Measurements from ENCODE around the gene GAB1. TPM values are rescaled to one million over a fixed set of nuclear protein-coding genes. Genes with fewer than 3 reads are reported as not detected.

GAB1 gene
- total and polyA plus RNA-seq, 7 experiments from 2014 or later: 0.67 to 6.4 (median 2.2) TPM; not detected in 3

GRCh38 chr4:143381189-143382118, 44.8 kb downstream of the GAB1 start:
- H3K4me1 ChIP-seq (ENCODE audit: control insufficient read depth in 2 of 2, insufficient read depth in 2 of 2, low read length in 2 of 2): no peaks in the 10 kb centered on the region
- H3K27ac Mint-ChIP-seq: peak overlapping the region in 1 of 9 donors; percentile 12
- ATAC-seq: no peak

DNA sequence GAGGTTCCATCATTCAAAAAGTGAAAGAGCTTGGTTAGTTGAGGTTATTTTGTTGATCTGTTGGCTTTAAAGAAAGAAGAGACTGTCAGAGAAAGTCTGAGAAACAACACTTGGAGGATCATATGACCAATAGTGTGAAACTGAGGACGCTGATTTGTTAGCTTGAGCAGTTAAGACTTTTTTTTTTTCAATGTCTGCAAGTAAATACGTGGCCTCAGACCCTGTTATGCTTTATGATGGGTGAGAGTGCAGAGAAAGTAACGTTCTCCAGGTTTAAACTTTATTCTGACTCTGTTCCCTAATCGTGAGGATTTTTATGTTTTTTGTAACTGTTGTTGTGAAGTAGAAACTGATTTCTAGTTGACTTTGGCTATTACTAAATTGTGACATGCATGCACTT, 45.9 kb downstream of the GAB1 start:
- Mint-ChIP-seq H3K4me1 (no peaks in the 10 kb centered on the region), H3K4me3 (no peak overlapping the region), H3K36me3 (no peaks in the 10 kb centered on the region), H3K9me3 (no peaks in the 10 kb centered on the region), H3K27ac (no peak overlapping the region), H3K27me3 (peaks cover 0 to 17% (median 2%) of the 10 kb centered on the region in 5 donors)
- intact Hi-C loops (cut with micrococcal nuclease): no loop called here
- H3K27me3 ChIP-seq (ENCODE audit: control insufficient read depth in 2 of 2, insufficient read depth in 2 of 2, low read length in 2 of 2): no peaks in the 10 kb centered on the region
- POLR2A ChIA-PET: no interaction called here
- no peak for DNase-seq
- H3K27ac ChIP-seq (ENCODE audit: low read depth, low read length): no peak overlapping the region
- H3K4me3 ChIP-seq (ENCODE audit: low read length): no peak overlapping the region
- no peaks in the 10 kb centered on the region for H3K36me3 ChIP-seq (ENCODE audit: control insufficient read depth in 2 of 3, insufficient read depth in 3 of 3, low read length in 3 of 3)
- no peak for ATAC-seq
- H3K4me1 ChIP-seq (ENCODE audit: control insufficient read depth in 2 of 2, insufficient read depth in 2 of 2, low read length in 2 of 2): no peaks in the 10 kb centered on the region
- CTCF ChIA-PET: interaction anchor here (0.6 kb wide), 1 partner anchor 24 kb away, joined by 5 read pairs; no protein-coding TSS in a partner anchor
- no peaks in the 10 kb centered on the region for H3K9me3 ChIP-seq (ENCODE audit: control insufficient read depth in 2 of 3, low read length in 3 of 3)

More at GRCh38 chr4:143381189-143382118, 44.8 kb downstream of the GAB1 start:
- H3K9me3 Mint-ChIP-seq: no peaks in the 10 kb centered on the region
- H3K36me3 ChIP-seq (ENCODE audit: control insufficient read depth in 2 of 3, insufficient read depth in 3 of 3, low read length in 3 of 3): no peaks in the 10 kb centered on the region
- H3K9me3 ChIP-seq (ENCODE audit: control insufficient read depth in 2 of 3, low read length in 3 of 3): no peaks in the 10 kb centered on the region
- no peak for DNase-seq
- no peak overlapping the region for H3K4me3 Mint-ChIP-seq
- intact Hi-C loops (cut with micrococcal nuclease): no loop called here
- H3K27me3 ChIP-seq (ENCODE audit: control insufficient read depth in 2 of 2, insufficient read depth in 2 of 2, low read length in 2 of 2): no peaks in the 10 kb centered on the region
- no peak overlapping the region for H3K27ac ChIP-seq (ENCODE audit: low read depth, low read length)
- ChIA-PET POLR2A (no interaction called here), CTCF (no interaction called here)
- H3K36me3 Mint-ChIP-seq: no peaks in the 10 kb centered on the region
- H3K4me3 ChIP-seq (ENCODE audit: low read length): no peak overlapping the region
- H3K27me3 Mint-ChIP-seq: peaks cover 0 to 9% (median 0%) of the 10 kb centered on the region in 5 donors
- no peaks in the 10 kb centered on the region for H3K4me1 Mint-ChIP-seq

- DNase-seq: no peak
- no peaks in the 10 kb centered on the region for H3K4me1 Mint-ChIP-seq
- Histone ChIP-seq H3K27ac (ENCODE audit: low read depth, low read length) (no peak overlapping the region), H3K4me3 (ENCODE audit: low read length) (no peak overlapping the region), H3K4me1 (ENCODE audit: control insufficient read depth in 2 of 2, insufficient read depth in 2 of 2, low read length in 2 of 2) (no peaks in the 10 kb centered on the region), H3K36me3 (ENCODE audit: control insufficient read depth in 2 of 3, insufficient read depth in 3 of 3, low read length in 3 of 3) (no peaks in the 10 kb centered on the region), H3K9me3 (ENCODE audit: control insufficient read depth in 2 of 3, low read length in 3 of 3) (no peaks in the 10 kb centered on the region), H3K27me3 (ENCODE audit: control insufficient read depth in 2 of 2, insufficient read depth in 2 of 2, low read length in 2 of 2) (no peaks in the 10 kb centered on the region)
- no peaks in the 10 kb centered on the region for H3K9me3 Mint-ChIP-seq
- H3K27ac Mint-ChIP-seq: no peak overlapping the region
- H3K4me3 Mint-ChIP-seq: no peak overlapping the region
- peaks cover 0 to 19% (median 5%) of the 10 kb centered on the region in 5 donors for H3K27me3 Mint-ChIP-seq
- POLR2A ChIA-PET: no interaction called here
- CTCF ChIA-PET: no interaction called here
- H3K36me3 Mint-ChIP-seq: no peaks in the 10 kb centered on the region
- no peak for ATAC-seq
- intact Hi-C loops (cut with micrococcal nuclease): no loop called here
Measured at GRCh38 chr4:143383005-143383574, 46.4 kb downstream of the GAB1 start.

DNA sequence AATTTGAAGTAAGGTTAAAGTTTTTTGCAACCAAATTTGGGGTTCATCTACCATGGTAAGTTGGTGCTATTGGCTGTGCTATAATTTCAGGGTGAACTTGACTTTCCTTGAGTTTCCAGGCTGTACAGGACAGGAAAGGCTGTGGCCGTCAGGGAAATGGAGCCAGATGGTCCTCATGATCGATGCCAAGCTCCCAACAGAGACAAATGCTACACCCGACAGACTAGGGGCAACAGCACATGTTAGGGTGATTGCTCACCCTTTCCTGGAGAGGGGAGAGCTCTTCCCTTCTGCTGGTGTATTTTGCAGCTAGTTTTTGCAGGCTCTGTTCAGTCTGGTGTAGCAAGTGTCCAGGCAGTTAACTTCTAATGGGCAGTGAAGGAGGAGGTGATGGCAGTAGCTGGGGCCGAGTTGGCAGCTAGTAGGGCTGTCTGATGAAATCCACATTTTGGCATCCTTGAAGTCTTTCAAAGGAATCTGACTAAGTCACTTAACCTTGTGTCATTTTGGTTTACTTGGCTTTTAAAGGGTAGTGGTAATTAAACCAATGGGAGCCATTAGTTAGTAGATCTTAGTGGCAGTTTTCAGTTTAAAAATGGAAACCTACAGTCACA, 47.8 kb downstream of the GAB1 start:
- H3K4me3 ChIP-seq (ENCODE audit: low read length): no peak overlapping the region
- H3K4me1 ChIP-seq (ENCODE audit: control insufficient read depth in 2 of 2, insufficient read depth in 2 of 2, low read length in 2 of 2): no peaks in the 10 kb centered on the region
- no peak for ATAC-seq
- no peak overlapping the region for H3K27ac ChIP-seq (ENCODE audit: low read depth, low read length)
- intact Hi-C loops (cut with micrococcal nuclease): no loop called here
- ChIA-PET CTCF (no interaction called here), POLR2A (no interaction called here)
- Mint-ChIP-seq H3K27ac (no peak overlapping the region), H3K36me3 (no peaks in the 10 kb centered on the region), H3K4me3 (no peak overlapping the region), H3K9me3 (no peaks in the 10 kb centered on the region), H3K27me3 (peaks cover 0 to 19% (median 5%) of the 10 kb centered on the region in 5 donors), H3K4me1 (no peaks in the 10 kb centered on the region)
- no peaks in the 10 kb centered on the region for H3K9me3 ChIP-seq (ENCODE audit: control insufficient read depth in 2 of 3, low read length in 3 of 3)
- no peaks in the 10 kb centered on the region for H3K36me3 ChIP-seq (ENCODE audit: control insufficient read depth in 2 of 3, insufficient read depth in 3 of 3, low read length in 3 of 3)
- DNase-seq: no peak
- H3K27me3 ChIP-seq (ENCODE audit: control insufficient read depth in 2 of 2, insufficient read depth in 2 of 2, low read length in 2 of 2): no peaks in the 10 kb centered on the region

DNA sequence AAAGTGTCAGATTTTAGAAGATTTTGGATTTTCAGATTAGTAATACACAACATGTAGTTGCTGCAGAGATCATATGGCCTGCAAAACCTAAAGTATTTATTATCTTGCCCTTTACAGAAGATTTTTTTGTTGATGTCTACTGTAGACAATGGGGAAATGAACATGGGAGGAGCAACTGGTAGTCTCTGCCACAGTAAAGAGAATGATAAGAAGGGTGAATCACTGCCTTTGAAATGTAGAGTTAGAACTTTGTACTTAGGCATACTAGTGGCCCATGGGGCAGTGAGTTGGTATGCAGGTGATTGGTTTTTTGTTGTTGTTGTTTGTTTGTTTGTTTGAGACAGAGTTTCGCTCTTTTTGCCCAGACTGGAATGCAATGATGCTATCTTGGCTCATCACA, 50.1 kb downstream of the GAB1 start:
- no peak overlapping the region for H3K4me3 Mint-ChIP-seq
- no peak overlapping the region for H3K27ac ChIP-seq (ENCODE audit: low read depth, low read length)
- no peaks in the 10 kb centered on the region for H3K36me3 ChIP-seq (ENCODE audit: control insufficient read depth in 2 of 3, insufficient read depth in 3 of 3, low read length in 3 of 3)
- no peak for ATAC-seq
- H3K27me3 Mint-ChIP-seq: peaks cover 0 to 24% (median 8%) of the 10 kb centered on the region in 5 donors
- no peaks in the 10 kb centered on the region for H3K36me3 Mint-ChIP-seq
- peaks cover 0 to 2% (median 0%) of the 10 kb centered on the region in 7 donors for H3K4me1 Mint-ChIP-seq
- ChIA-PET POLR2A (no interaction called here), CTCF (no interaction called here)
- intact Hi-C loops (cut with micrococcal nuclease): no loop called here
- no peak overlapping the region for H3K27ac Mint-ChIP-seq
- H3K4me3 ChIP-seq (ENCODE audit: low read length): no peak overlapping the region
- no peaks in the 10 kb centered on the region for H3K9me3 ChIP-seq (ENCODE audit: control insufficient read depth in 2 of 3, low read length in 3 of 3)
- H3K4me1 ChIP-seq (ENCODE audit: control insufficient read depth in 2 of 2, insufficient read depth in 2 of 2, low read length in 2 of 2): no peaks in the 10 kb centered on the region
- no peaks in the 10 kb centered on the region for H3K9me3 Mint-ChIP-seq
- no peak for DNase-seq
- no peaks in the 10 kb centered on the region for H3K27me3 ChIP-seq (ENCODE audit: control insufficient read depth in 2 of 2, insufficient read depth in 2 of 2, low read length in 2 of 2)

GRCh38 chr4:143389579-143390195, 53.0 kb downstream of the GAB1 start:
- no peak for ATAC-seq
- H3K4me3 Mint-ChIP-seq: no peak overlapping the region
- Histone ChIP-seq H3K4me1 (ENCODE audit: control insufficient read depth in 2 of 2, insufficient read depth in 2 of 2, low read length in 2 of 2) (no peaks in the 10 kb centered on the region), H3K27me3 (ENCODE audit: control insufficient read depth in 2 of 2, insufficient read depth in 2 of 2, low read length in 2 of 2) (no peaks in the 10 kb centered on the region), H3K36me3 (ENCODE audit: control insufficient read depth in 2 of 3, insufficient read depth in 3 of 3, low read length in 3 of 3) (no peaks in the 10 kb centered on the region), H3K4me3 (ENCODE audit: low read length) (no peak overlapping the region), H3K27ac (ENCODE audit: low read depth, low read length) (no peak overlapping the region), H3K9me3 (ENCODE audit: control insufficient read depth in 2 of 3, low read length in 3 of 3) (no peaks in the 10 kb centered on the region)
- no peaks in the 10 kb centered on the region for H3K36me3 Mint-ChIP-seq
- DNase-seq: no peak
- intact Hi-C loops (cut with micrococcal nuclease): no loop called here
- H3K9me3 Mint-ChIP-seq: no peaks in the 10 kb centered on the region
- no peak overlapping the region for H3K27ac Mint-ChIP-seq
- peaks cover 0 to 3% (median 0%) of the 10 kb centered on the region in 7 donors for H3K4me1 Mint-ChIP-seq
- ChIA-PET CTCF (no interaction called here), POLR2A (no interaction called here)
- H3K27me3 Mint-ChIP-seq: peaks cover 0 to 31% (median 14%) of the 10 kb centered on the region in 5 donors
